Fibroblast of the aortic adventitia (primary cell): ENCODE results near the gene GUCA1C. TPM values are rescaled to one million over a fixed set of nuclear protein-coding genes. Genes with fewer than 3 reads are reported as not detected.

Experiments used
- DNase-seq: peaks from one replicate; pipeline ENCODE4 v3.0.0-alpha.2; 2010; ENCODE audit warnings: low read depth
- H3K4me3 ChIP-seq: 2 replicates; pipeline ENCODE4 v1.5.1; 2011; ENCODE audit warnings: low read depth, mild to moderate bottlenecking, control low read depth, low read length, moderate library complexity
- CTCF ChIP-seq: IDR thresholded peaks from 2 replicates; pipeline ENCODE4 v1.5.1; 2011; ENCODE audit warnings: mild to moderate bottlenecking, low read length, control low read depth, inconsistent platforms; ENCODE audit not compliant: insufficient read depth
- total RNA-seq: library from RNA; depleted of rRNA; stranded (reverse); fragments of >200 nt; gene quantifications from 2 replicates; pipeline ENCODE4 v1.2.3, GENCODE V29; 2012; ENCODE audit warnings: low replicate concordance

GUCA1C gene
- total RNA-seq, 1 donor, result not detected

GRCh38 chr3:108970561-108970960 is 16.9 kb upstream of the GUCA1C start:
- no peak for TF ChIP-seq CTCF
- no peak overlapping the region for H3K4me3 ChIP-seq
- DNase-seq, result no peak

GRCh38 chr3:108966773-108967172 is 13.1 kb upstream of the GUCA1C start:
- DNase-seq, result no peak
- no peak overlapping the region for H3K4me3 ChIP-seq
- TF ChIP-seq CTCF, result no peak

GRCh38 chr3:108959017-108959416 is 5.3 kb upstream of the GUCA1C start:
- no peak for TF ChIP-seq CTCF
- no peak for DNase-seq
- H3K4me3 ChIP-seq, result no peak overlapping the region

- no peak for DNase-seq
- no peak for TF ChIP-seq CTCF
- no peak overlapping the region for H3K4me3 ChIP-seq
These were observed 469 bp downstream of the GUCA1C start for GRCh38 chr3:108953210-108953609.

GRCh38 chr3:108951820-108952501 is 1.7 kb downstream of the GUCA1C start:
- DNase-seq, result no peak
- no peak for TF ChIP-seq CTCF
- H3K4me3 ChIP-seq, result no peak overlapping the region

- no peak overlapping the region for H3K4me3 ChIP-seq
- DNase-seq, result no peak
- no peak for TF ChIP-seq CTCF
These were observed 5.8 kb downstream of the GUCA1C start for GRCh38 chr3:108947855-108948254.
